Activated CD4-positive, alpha-beta T cell treated with anti-CD3 and anti-CD28 coated beads for 4 hours (primary cell): ENCODE results near the gene MAD2L2.

Source experiments
- DNase-seq, 2 donors: peaks; one replicate each; pipeline ENCODE4 v3.0.0-alpha.2; 2020

The MAD2L2 gene

GRCh38 chr1:11704691-11705475 lies 23.9 kb upstream of the MAD2L2 start:
- no peak for DNase-seq

GRCh38 chr1:11704194-11704529 lies 23.2 kb upstream of the MAD2L2 start:
- no peak for DNase-seq

GRCh38 chr1:11703357-11704193 lies 22.6 kb upstream of the MAD2L2 start:
- DNase-seq = no peak

GRCh38 chr1:11701981-11702803 lies 21.2 kb upstream of the MAD2L2 start:
- DNase-seq = no peak

GRCh38 chr1:11701551-11701961 lies 20.6 kb upstream of the MAD2L2 start:
- no peak for DNase-seq

GRCh38 chr1:11700601-11701467 lies 19.9 kb upstream of the MAD2L2 start:
- DNase-seq = no peak

- no peak for DNase-seq
These were observed 16.9 kb upstream of the MAD2L2 start for GRCh38 chr1:11697893-11698210.

- no peak for DNase-seq
These were observed 16.4 kb upstream of the MAD2L2 start for GRCh38 chr1:11697188-11697892.

GRCh38 chr1:11695861-11696260 lies 14.9 kb upstream of the MAD2L2 start:
- no peak for DNase-seq

- no peak for DNase-seq
These were observed 13.0 kb upstream of the MAD2L2 start for GRCh38 chr1:11693917-11694316.

- peak; percentile 24 to 26 for DNase-seq
These were observed 12.2 kb upstream of the MAD2L2 start for GRCh38 chr1:11693024-11693590.

GRCh38 chr1:11691928-11692711 lies 11.2 kb upstream of the MAD2L2 start:
- no peak for DNase-seq

- no peak for DNase-seq
These were observed 10.5 kb upstream of the MAD2L2 start, which contains the start of gene DRAXIN for GRCh38 chr1:11691302-11691914. DRAXIN (plus strand) TSS chr1:11691710; CDS start chr1:11706259, 14,549 bp downstream.

GRCh38 chr1:11690397-11691301 lies 9.7 kb upstream of the MAD2L2 start:
- no peak for DNase-seq

GRCh38 chr1:11688506-11688905 lies 7.6 kb upstream of the MAD2L2 start:
- no peak for DNase-seq

GRCh38 chr1:11685210-11685752 lies 4.3 kb upstream of the MAD2L2 start:
- no peak for DNase-seq

- DNase-seq = no peak
These were observed 3.1 kb upstream of the MAD2L2 start for GRCh38 chr1:11684070-11684469.

GRCh38 chr1:11682799-11683198 lies 1.9 kb upstream of the MAD2L2 start:
- no peak for DNase-seq
